GM23338 (cell line): Measurements from ENCODE around the gene MYH10. TPM values are rescaled to one million over a fixed set of nuclear protein-coding genes. Genes with fewer than 3 reads are reported as not detected.
A peak's percentile ranks its signal among the peaks of the same experiment; 100 is the strongest.

Experiments used
- ATAC-seq: fragments of 200-7000 bp; cut with Tn5 transposase; 3 replicates; pipeline ENCODE4 v1.9.1; 2020
- DNase-seq: peaks from one replicate; pipeline ENCODE4 v3.0.0-alpha.2; 2015; ENCODE audit warnings: low spot score
- H2AFZ ChIP-seq: fragments of 200-600 bp; sonication (generic); 2 replicates; pipeline ENCODE4 v1.8.0; 2016; ENCODE audit warnings: antibody characterized with exemption, mild to moderate bottlenecking, moderate library complexity
- H3F3A ChIP-seq: fragments of 200-600 bp; sonication (generic); replicated peaks from 2 replicates; pipeline ENCODE4 v1.8.0; 2017; ENCODE audit warnings: antibody characterized with exemption, mixed run types, low read depth
- H3K27ac ChIP-seq: fragments of 200-600 bp; sonication (generic); 2 replicates; pipeline ENCODE4 v1.6.1; 2016; ENCODE audit warnings: low read depth
- H3K27me3 ChIP-seq: fragments of 200-600 bp; sonication (generic); 2 replicates; pipeline ENCODE4 v1.8.0; 2016; ENCODE audit warnings: mild to moderate bottlenecking, mixed run types, moderate library complexity; ENCODE audit not compliant: insufficient read depth
- H3K36me3 ChIP-seq: fragments of 200-600 bp; sonication (generic); 2 replicates; pipeline ENCODE4 v1.8.0; 2016; ENCODE audit warnings: mild to moderate bottlenecking; ENCODE audit not compliant: insufficient read depth
- H3K4me1 ChIP-seq: fragments of 200-600 bp; sonication (generic); 2 replicates; pipeline ENCODE4 v1.8.0; 2016; ENCODE audit warnings: mild to moderate bottlenecking, moderate library complexity; ENCODE audit not compliant: insufficient read depth
- H3K4me2 ChIP-seq: fragments of 200-600 bp; sonication (generic); 2 replicates; pipeline ENCODE4 v1.7.1; 2017; ENCODE audit warnings: mixed run types
- H3K4me3 ChIP-seq: fragments of 200-600 bp; sonication (generic); 2 replicates; pipeline ENCODE4 v1.6.1; 2016; ENCODE audit warnings: mixed run types
- H3K79me2 ChIP-seq: fragments of 200-600 bp; sonication (generic); replicated peaks from 2 replicates; pipeline ENCODE4 v1.8.0; 2017; ENCODE audit warnings: mild to moderate bottlenecking; ENCODE audit not compliant: insufficient read depth
- H3K9me2 ChIP-seq: fragments of 200-600 bp; sonication (generic); 2 replicates; pipeline ENCODE4 v1.8.0; 2017; ENCODE audit not compliant: insufficient read depth
- H4K20me1 ChIP-seq: fragments of 200-600 bp; sonication (generic); replicated peaks from 2 replicates; pipeline ENCODE4 v1.8.0; 2017; ENCODE audit warnings: mild to moderate bottlenecking; ENCODE audit not compliant: insufficient read depth
- H3K27ac Mint-ChIP-seq: 2 replicates; pipeline ENCODE4 v1.8.0; 2020; ENCODE audit warnings: inconsistent platforms, mild to moderate bottlenecking, moderate library complexity, mixed read lengths
- H3K27me3 Mint-ChIP-seq: 3 replicates; pipeline ENCODE4 v1.8.0; 2022; ENCODE audit warnings: low read depth, mild to moderate bottlenecking, moderate library complexity, mixed read lengths, inconsistent platforms; ENCODE audit not compliant: insufficient read depth, poor library complexity
- H3K36me3 Mint-ChIP-seq: 3 replicates; pipeline ENCODE4 v1.8.0; 2021; ENCODE audit warnings: low read depth, mild to moderate bottlenecking, inconsistent platforms, moderate library complexity, mixed read lengths
- H3K4me1 Mint-ChIP-seq: 3 replicates; pipeline ENCODE4 v1.8.0; 2020; ENCODE audit warnings: mild to moderate bottlenecking, inconsistent platforms, mixed read lengths
- H3K4me3 Mint-ChIP-seq: 3 replicates; pipeline ENCODE4 v1.8.0; 2021; ENCODE audit warnings: moderate library complexity, mild to moderate bottlenecking, inconsistent platforms, mixed read lengths
- H3K9me3 Mint-ChIP-seq: 3 replicates; pipeline ENCODE4 v1.8.0; 2020; ENCODE audit warnings: moderate library complexity, mild to moderate bottlenecking, inconsistent platforms, mixed read lengths
- CREB1 ChIP-seq: fragments of 250-450 bp; sonication (Bioruptor Pico); IDR thresholded peaks from 2 replicates; pipeline ENCODE4 v1.5.0; 2020; ENCODE audit warnings: low read depth, mild to moderate bottlenecking, moderate library complexity
- EZH2 ChIP-seq: fragments of 200-600 bp; sonication (generic); IDR thresholded peaks from one replicate; pipeline ENCODE4 v1.8.0; 2017; ENCODE audit warnings: antibody characterized with exemption, mild to moderate bottlenecking, low read depth; ENCODE audit not compliant: unreplicated experiment
- NANOG ChIP-seq: IDR thresholded peaks from 2 replicates; pipeline ENCODE4 v1.6.1; 2016; ENCODE audit warnings: antibody characterized with exemption, borderline replicate concordance
- REST ChIP-seq: IDR thresholded peaks from one replicate; pipeline ENCODE4 v1.6.1; 2018; ENCODE audit warnings: antibody characterized with exemption; ENCODE audit not compliant: unreplicated experiment
- polyA plus RNA-seq: library from polyadenylated mRNA; unstranded; fragments of >200 nt; fragmentation: Nextera tagmentation; extraction: Ambion mirVana; gene quantifications from 2 replicates; pipeline ENCODE4 v1.2.1, GENCODE V29; 2016
- total RNA-seq: library from RNA; depleted of rRNA; stranded (reverse); fragments of >200 nt; shearing (Covaris generic); gene quantifications from 2 replicates; pipeline ENCODE4 v1.2.3, GENCODE V29; 2014
- TF ChIP-seq, protein P1 (sequence below): fragments of 250-450 bp; sonication (Bioruptor Pico); IDR thresholded peaks from 2 replicates; pipeline ENCODE4 v1.5.0; 2020; ENCODE audit warnings: mild to moderate bottlenecking, moderate library complexity

The MYH10 gene
- total and polyA plus RNA-seq, 2 experiments from 2014 or later, result 89.5 to 230 TPM

- Mint-ChIP-seq H3K4me3 (no peak overlapping the region), H3K27me3 (no peaks in the 10 kb centered on the region), H3K4me1 (peaks cover 8% of the 10 kb centered on the region), H3K9me3 (no peaks in the 10 kb centered on the region), H3K27ac (no peak overlapping the region), H3K36me3 (no peaks in the 10 kb centered on the region)
- Histone ChIP-seq H3K36me3 (no peaks in the 10 kb centered on the region), H3K9me2 (peaks cover 10% of the 10 kb centered on the region; the same call in 1 of the 2 replicates), H3K4me1 (peaks cover 9% of the 10 kb centered on the region), H3K79me2 (no peaks in the 10 kb centered on the region), H3K27ac (no peak overlapping the region), H4K20me1 (no peaks in the 10 kb centered on the region), H3K27me3 (no peaks in the 10 kb centered on the region), H2AFZ (no peak overlapping the region), H3K4me3 (no peak overlapping the region), H3K4me2 (no peak overlapping the region), H3F3A (no peaks in the 10 kb centered on the region)
- no peak for TF ChIP-seq NANOG
- TF ChIP-seq EZH2, result no peak
- no peak for TF ChIP-seq CREB1 (CRISPR knock-in tag)
- TF ChIP-seq, protein P1, sequence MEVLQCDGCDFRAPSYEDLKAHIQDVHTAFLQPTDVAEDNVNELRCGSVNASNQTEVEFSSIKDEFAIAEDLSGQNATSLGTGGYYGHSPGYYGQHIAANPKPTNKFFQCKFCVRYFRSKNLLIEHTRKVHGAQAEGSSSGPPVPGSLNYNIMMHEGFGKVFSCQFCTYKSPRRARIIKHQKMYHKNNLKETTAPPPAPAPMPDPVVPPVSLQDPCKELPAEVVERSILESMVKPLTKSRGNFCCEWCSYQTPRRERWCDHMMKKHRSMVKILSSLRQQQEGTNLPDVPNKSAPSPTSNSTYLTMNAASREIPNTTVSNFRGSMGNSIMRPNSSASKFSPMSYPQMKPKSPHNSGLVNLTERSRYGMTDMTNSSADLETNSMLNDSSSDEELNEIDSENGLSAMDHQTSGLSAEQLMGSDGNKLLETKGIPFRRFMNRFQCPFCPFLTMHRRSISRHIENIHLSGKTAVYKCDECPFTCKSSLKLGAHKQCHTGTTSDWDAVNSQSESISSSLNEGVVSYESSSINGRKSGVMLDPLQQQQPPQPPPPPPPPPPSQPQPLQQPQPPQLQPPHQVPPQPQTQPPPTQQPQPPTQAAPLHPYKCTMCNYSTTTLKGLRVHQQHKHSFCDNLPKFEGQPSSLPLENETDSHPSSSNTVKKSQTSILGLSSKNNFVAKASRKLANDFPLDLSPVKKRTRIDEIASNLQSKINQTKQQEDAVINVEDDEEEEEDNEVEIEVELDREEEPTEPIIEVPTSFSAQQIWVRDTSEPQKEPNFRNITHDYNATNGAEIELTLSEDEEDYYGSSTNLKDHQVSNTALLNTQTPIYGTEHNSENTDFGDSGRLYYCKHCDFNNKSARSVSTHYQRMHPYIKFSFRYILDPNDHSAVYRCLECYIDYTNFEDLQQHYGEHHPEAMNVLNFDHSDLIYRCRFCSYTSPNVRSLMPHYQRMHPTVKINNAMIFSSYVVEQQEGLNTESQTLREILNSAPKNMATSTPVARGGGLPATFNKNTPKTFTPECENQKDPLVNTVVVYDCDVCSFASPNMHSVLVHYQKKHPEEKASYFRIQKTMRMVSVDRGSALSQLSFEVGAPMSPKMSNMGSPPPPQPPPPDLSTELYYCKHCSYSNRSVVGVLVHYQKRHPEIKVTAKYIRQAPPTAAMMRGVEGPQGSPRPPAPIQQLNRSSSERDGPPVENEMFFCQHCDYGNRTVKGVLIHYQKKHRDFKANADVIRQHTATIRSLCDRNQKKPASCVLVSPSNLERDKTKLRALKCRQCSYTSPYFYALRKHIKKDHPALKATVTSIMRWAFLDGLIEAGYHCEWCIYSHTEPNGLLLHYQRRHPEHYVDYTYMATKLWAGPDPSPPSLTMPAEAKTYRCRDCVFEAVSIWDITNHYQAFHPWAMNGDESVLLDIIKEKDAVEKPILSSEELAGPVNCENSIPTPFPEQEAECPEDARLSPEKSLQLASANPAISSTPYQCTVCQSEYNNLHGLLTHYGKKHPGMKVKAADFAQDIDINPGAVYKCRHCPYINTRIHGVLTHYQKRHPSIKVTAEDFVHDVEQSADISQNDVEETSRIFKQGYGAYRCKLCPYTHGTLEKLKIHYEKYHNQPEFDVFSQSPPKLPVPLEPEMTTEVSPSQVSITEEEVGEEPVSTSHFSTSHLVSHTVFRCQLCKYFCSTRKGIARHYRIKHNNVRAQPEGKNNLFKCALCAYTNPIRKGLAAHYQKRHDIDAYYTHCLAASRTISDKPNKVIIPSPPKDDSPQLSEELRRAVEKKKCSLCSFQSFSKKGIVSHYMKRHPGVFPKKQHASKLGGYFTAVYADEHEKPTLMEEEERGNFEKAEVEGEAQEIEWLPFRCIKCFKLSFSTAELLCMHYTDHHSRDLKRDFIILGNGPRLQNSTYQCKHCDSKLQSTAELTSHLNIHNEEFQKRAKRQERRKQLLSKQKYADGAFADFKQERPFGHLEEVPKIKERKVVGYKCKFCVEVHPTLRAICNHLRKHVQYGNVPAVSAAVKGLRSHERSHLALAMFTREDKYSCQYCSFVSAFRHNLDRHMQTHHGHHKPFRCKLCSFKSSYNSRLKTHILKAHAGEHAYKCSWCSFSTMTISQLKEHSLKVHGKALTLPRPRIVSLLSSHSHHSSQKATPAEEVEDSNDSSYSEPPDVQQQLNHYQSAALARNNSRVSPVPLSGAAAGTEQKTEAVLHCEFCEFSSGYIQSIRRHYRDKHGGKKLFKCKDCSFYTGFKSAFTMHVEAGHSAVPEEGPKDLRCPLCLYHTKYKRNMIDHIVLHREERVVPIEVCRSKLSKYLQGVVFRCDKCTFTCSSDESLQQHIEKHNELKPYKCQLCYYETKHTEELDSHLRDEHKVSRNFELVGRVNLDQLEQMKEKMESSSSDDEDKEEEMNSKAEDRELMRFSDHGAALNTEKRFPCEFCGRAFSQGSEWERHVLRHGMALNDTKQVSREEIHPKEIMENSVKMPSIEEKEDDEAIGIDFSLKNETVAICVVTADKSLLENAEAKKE (CRISPR knock-in tag), result no peak
- ATAC-seq, result no peak
- no peak for DNase-seq
These were observed 9.2 kb upstream of the MYH10 start for GRCh38 chr17:8639709-8640108.

GRCh38 chr17:8632061-8632460 is 1.5 kb upstream of the MYH10 start:
- no peak for TF ChIP-seq REST
- Mint-ChIP-seq H3K4me1 (peaks cover 26% of the 10 kb centered on the region), H3K36me3 (no peaks in the 10 kb centered on the region; the same call in 2 of the 3 replicates), H3K4me3 (peak overlapping the region; percentile 84), H3K27me3 (peaks cover 2% of the 10 kb centered on the region), H3K27ac (peak overlapping the region; percentile 35), H3K9me3 (no peaks in the 10 kb centered on the region)
- no peaks in the 10 kb centered on the region for H3K27me3 ChIP-seq
- H3K36me3 ChIP-seq, result no peaks in the 10 kb centered on the region
- no peaks in the 10 kb centered on the region for H3F3A ChIP-seq
- peaks cover 33% of the 10 kb centered on the region for H3K79me2 ChIP-seq
- peaks cover 28% of the 10 kb centered on the region for H3K4me1 ChIP-seq
- H3K4me2 ChIP-seq, result peak overlapping the region; percentile 79
- H4K20me1 ChIP-seq, result peaks cover 19% of the 10 kb centered on the region
- peak; percentile 66 for DNase-seq
- no peaks in the 10 kb centered on the region; the same call in 1 of the 2 replicates for H3K9me2 ChIP-seq
- peak overlapping the region; percentile 59 for H3K4me3 ChIP-seq
- no peak overlapping the region for H2AFZ ChIP-seq
- ATAC-seq, result no peak
- peak overlapping the region; percentile 77; the same call in 1 of the 2 replicates for H3K27ac ChIP-seq
